MG63 (cell line): ENCODE measurements around the gene AP2A1. TPM values are rescaled to one million over a fixed set of nuclear protein-coding genes. Genes with fewer than 3 reads are reported as not detected.

Experiments used
- DNase-seq: peaks from one replicate; pipeline ENCODE4 v3.0.0-alpha.2; 2020
- H3K27me3 ChIP-seq: fragments of 250-450 bp; sonication (Bioruptor Pico); 2 replicates; pipeline ENCODE4 v1.5.1; 2020; ENCODE audit warnings: mild to moderate bottlenecking, moderate library complexity
- H3K36me3 ChIP-seq: fragments of 250-450 bp; sonication (Bioruptor Pico); 2 replicates; pipeline ENCODE4 v1.5.1; 2020; ENCODE audit warnings: mild to moderate bottlenecking, moderate library complexity
- H3K4me3 ChIP-seq: fragments of 250-450 bp; sonication (Bioruptor Pico); 2 replicates; pipeline ENCODE4 v1.5.1; 2020; ENCODE audit warnings: mild to moderate bottlenecking, moderate library complexity
- H3K9me3 ChIP-seq: fragments of 250-450 bp; sonication (Bioruptor Pico); 2 replicates; pipeline ENCODE4 v1.5.1; 2020; ENCODE audit warnings: mild to moderate bottlenecking, moderate library complexity
- total RNA-seq: library from RNA; depleted of rRNA; stranded (reverse); fragments of >200 nt; shearing (Covaris generic); gene quantifications from 2 replicates; pipeline ENCODE4 v1.2.3, GENCODE V29; 2014; ENCODE audit warnings: low replicate concordance

Gene AP2A1
- total RNA-seq, 1 experiment from 2014 or later = 115 TPM

DNA sequence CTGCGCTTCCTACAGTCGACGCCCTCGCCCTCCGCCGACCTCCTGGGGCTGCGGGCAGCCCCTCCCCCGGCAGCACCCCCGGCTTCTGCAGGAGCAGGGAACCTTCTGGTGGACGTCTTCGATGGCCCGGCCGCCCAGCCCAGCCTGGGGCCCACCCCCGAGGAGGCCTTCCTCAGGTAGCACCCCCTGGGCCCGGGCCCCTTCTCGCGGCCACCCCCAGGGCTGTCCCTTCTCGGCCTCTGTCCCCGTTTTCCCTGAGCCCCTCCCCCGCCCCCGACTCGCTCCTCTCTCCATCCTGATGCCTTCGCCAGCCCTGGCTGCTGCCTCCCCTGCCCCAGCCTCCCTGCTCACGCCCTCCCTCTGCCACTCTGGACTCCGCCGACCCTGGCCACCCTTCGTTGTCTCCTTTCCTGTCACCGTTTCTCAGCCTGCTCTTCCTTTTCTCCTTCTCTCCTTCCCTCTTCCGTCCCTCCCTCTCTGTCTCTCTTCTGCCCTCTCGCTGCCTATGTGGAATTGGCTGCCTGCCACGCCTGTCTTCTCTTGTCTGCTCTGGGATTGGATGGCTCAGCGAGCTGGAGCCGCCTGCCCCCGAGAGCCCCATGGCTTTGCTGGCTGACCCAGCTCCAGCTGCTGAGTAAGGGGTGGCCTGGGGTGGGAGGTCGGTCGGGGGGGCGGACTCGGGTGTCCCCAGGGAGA, 35.3 kb downstream of the AP2A1 start:
- Histone ChIP-seq H3K9me3 (no peaks in the 10 kb centered on the region), H3K36me3 (peaks cover 59% of the 10 kb centered on the region), H3K4me3 (no peak overlapping the region), H3K27me3 (no peaks in the 10 kb centered on the region)
- peak; percentile 23 for DNase-seq

DNA sequence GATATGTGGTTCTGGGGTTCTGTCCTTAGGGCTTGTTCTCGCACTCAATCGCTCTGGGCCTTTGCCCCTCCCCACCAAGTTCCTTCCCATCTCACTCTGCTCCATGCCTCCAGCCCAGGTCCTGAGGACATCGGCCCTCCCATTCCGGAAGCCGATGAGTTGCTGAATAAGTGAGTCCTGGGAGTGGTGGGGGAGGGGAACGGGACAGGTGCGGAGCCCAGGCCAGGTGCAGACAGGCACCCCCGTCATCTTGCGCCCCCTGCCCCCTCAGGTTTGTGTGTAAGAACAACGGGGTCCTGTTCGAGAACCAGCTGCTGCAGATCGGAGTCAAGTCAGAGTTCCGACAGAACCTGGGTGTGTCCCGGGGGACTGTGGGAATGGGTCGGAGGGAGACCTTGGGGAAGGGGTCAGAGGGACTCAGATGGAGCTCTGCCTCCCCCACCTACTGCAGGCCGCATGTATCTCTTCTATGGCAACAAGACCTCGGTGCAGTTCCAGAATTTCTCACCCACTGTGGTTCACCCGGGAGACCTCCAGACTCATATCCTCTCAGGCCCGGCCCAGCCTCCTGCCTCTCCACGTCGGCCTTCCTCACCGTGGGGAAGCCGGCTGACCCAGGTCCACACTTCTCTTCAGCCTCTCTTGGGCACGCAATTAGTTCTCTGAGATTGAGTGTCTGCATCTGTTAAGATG, 36.2 kb downstream of the AP2A1 start:
- no peak for DNase-seq
- Histone ChIP-seq H3K36me3 (peaks cover 63% of the 10 kb centered on the region), H3K9me3 (no peaks in the 10 kb centered on the region), H3K4me3 (no peak overlapping the region), H3K27me3 (no peaks in the 10 kb centered on the region)

DNA sequence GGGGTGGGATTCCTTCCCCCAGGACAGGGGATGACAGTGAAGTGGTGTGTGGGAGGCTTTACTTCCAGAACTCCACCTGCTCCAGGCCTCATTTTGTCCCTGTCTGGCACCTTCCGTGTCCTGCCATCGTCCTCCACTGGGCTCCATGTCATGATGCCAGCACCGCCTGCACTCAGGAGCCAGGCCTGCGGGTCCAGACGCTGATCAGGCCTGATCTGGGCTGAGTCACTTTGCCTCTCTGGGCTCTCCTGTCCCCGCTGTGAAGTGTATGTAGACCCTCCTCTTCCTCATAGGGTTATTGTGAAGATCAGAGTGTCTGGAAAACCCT, 36.7 kb downstream of the AP2A1 start:
- DNase-seq = no peak
- Histone ChIP-seq H3K4me3 (no peak overlapping the region), H3K9me3 (no peaks in the 10 kb centered on the region), H3K36me3 (peaks cover 66% of the 10 kb centered on the region), H3K27me3 (no peaks in the 10 kb centered on the region)

GRCh38 chr19:49805822-49806619, 39.2 kb downstream of the AP2A1 start:
- DNase-seq = no peak
- H3K9me3 ChIP-seq = no peaks in the 10 kb centered on the region

DNA sequence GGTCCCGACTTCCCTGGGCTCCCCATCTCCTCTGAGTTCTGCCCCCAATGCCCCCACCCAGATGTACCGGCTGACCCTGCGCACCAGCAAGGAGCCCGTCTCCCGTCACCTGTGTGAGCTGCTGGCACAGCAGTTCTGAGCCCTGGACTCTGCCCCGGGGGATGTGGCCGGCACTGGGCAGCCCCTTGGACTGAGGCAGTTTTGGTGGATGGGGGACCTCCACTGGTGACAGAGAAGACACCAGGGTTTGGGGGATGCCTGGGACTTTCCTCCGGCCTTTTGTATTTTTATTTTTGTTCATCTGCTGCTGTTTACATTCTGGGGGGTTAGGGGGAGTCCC, 39.8 kb downstream of the AP2A1 start:
- no peaks in the 10 kb centered on the region for H3K9me3 ChIP-seq
- H3K4me3 ChIP-seq = no peak overlapping the region
- peaks cover 44% of the 10 kb centered on the region for H3K36me3 ChIP-seq
- H3K27me3 ChIP-seq = no peaks in the 10 kb centered on the region
- DNase-seq = no peak

More at GRCh38 chr19:49805822-49806619, 39.2 kb downstream of the AP2A1 start:
- Histone ChIP-seq H3K4me3 (no peak overlapping the region), H3K36me3 (peaks cover 44% of the 10 kb centered on the region), H3K27me3 (no peaks in the 10 kb centered on the region)

DNA sequence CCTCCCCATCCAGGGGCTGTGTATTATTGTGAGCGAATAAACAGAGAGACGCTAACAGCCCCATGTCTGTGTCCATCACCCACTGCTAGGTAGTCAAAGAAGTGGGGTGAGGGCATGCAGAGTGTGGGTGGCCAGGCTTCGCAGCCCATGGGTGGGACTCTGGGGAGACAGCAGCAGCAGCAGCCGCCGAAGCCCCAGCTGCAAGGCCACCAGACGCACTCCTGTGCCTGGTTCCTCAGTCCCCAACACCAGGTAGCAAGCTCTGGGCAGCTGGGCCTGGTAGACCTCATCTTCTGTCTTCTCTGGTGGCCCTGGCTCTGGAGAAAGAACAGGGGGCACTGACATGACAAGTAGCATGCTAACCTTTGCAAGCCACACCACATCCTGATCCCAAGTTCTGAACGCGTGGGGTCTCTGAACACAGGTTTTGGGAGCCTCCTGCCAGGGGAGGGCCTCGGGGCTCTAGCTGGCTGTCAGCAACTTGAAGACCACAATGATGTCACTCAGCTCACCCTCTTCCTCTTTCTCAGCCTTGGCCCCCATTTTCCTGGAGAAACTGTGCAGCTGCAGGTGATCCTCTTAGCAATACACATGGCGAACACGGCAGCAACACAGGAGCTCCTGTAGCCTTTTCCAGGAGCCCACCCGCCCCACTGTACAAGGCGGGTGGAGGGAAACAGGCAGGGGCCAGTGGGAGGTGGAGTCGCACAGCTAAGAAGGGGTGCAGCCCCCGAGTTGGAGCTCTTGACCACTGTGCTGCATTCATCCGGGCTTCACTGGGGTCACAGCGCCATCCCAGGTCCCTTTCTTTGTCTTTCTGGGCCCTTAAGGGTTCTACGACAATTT, 40.5 kb downstream of the AP2A1 start:
- Histone ChIP-seq H3K4me3 (no peak overlapping the region), H3K9me3 (no peaks in the 10 kb centered on the region), H3K36me3 (peaks cover 44% of the 10 kb centered on the region), H3K27me3 (no peaks in the 10 kb centered on the region)
- DNase-seq = no peak

DNA sequence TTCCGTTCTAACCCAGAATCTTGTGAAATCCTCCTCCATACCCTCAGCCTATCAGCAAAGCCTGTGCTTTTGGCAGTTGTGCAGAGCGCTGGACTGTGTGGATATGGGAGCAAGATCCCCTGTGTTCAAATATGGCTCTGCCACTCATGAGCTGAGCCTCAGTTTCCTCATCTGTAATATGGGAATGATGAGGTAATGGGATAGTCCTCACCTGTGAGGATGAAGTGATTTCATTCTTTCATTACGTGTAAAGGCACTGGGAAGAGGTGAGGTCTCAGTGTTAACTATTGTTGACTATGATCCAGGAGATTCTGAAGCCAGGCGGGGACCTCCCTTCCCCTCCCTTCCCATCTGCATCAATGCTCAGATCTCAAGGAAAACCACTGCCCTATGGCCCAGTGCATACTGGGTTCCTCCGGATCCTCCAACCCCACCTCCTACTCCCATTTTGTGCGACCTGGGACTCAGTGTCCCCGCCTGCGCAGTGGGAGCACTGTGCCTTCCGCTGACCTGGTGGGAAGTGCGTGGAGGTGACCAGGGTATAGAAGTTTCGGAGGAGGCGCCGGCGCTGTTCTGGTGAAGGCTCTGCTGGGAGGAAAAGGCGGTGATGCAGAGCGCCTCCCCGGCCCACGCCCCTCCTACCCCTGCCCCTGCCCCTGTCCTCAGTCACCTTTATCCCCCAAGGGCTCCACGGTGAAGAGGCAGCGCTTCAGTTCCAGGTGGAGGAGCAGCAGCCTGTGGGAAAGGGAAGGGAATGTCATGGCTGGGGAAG, 41.3 kb downstream of the AP2A1 start:
- no peak for DNase-seq
- no peaks in the 10 kb centered on the region for H3K9me3 ChIP-seq
- H3K4me3 ChIP-seq = no peak overlapping the region
- H3K27me3 ChIP-seq = no peaks in the 10 kb centered on the region
- H3K36me3 ChIP-seq = peaks cover 40% of the 10 kb centered on the region

GRCh38 chr19:49808711-49809159, 41.9 kb downstream of the AP2A1 start:
- no peaks in the 10 kb centered on the region for H3K27me3 ChIP-seq
- no peak overlapping the region for H3K4me3 ChIP-seq
- peak; percentile 39 for DNase-seq

GRCh38 chr19:49809160-49809940, 42.5 kb downstream of the AP2A1 start:
- Histone ChIP-seq H3K36me3 (peaks cover 34% of the 10 kb centered on the region), H3K27me3 (no peaks in the 10 kb centered on the region), H3K4me3 (no peak overlapping the region), H3K9me3 (no peaks in the 10 kb centered on the region)
- no peak for DNase-seq

More at GRCh38 chr19:49808711-49809159, 41.9 kb downstream of the AP2A1 start:
- no peaks in the 10 kb centered on the region for H3K9me3 ChIP-seq
- H3K36me3 ChIP-seq = peaks cover 38% of the 10 kb centered on the region

DNA sequence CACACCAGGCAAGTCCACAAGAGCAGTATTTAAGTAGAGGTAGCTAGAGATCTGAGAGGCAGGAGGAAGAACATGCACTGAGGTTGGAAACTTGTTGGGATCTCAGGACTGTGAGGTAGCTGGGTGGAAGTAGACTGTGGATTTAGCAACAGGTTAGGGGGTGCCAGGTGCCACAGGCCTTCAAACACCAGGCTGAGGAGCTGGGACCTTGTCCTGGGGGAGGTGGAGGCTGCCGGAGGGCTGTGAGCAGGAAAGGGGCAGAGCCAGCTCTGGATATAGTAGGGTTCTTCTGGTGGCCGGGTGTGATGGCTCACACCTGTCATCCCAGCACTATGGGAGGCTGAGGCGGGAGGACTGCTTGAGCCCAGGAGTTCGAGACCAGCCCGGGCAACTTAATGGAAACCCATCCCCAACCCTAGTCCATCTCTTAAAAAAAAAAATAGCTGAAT, 43.2 kb downstream of the AP2A1 start:
- Histone ChIP-seq H3K4me3 (no peak overlapping the region), H3K27me3 (no peaks in the 10 kb centered on the region), H3K9me3 (no peaks in the 10 kb centered on the region), H3K36me3 (peaks cover 29% of the 10 kb centered on the region)
- DNase-seq = no peak

DNA sequence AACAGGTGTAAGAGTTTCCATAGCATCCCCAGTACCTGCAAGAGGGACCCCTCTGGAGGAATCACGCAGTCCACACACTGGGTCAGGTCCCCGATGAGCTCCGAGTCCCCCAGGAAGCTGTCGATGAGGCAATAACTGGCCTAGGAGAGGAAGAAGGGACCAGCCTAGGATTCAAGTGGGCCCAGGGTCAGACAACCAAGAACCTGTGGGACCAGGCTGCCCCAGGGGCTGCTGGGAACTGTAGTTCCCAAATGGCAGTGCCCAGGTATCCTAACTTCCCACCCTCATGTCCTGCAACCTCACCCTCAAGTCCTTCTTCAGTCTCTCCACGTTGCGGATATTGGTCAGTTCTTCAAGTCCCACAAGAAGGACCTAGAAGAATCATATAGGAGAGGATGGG, 44.5 kb downstream of the AP2A1 start:
- H3K36me3 ChIP-seq = peaks cover 16% of the 10 kb centered on the region; the same call in 1 of the 2 replicates
- H3K4me3 ChIP-seq = no peak overlapping the region
- DNase-seq = no peak
- no peaks in the 10 kb centered on the region for H3K9me3 ChIP-seq
- no peaks in the 10 kb centered on the region for H3K27me3 ChIP-seq

- H3K27me3 ChIP-seq = no peaks in the 10 kb centered on the region
- H3K36me3 ChIP-seq = peaks cover 11% of the 10 kb centered on the region; the same call in 1 of the 2 replicates
- no peak for DNase-seq
- no peaks in the 10 kb centered on the region for H3K9me3 ChIP-seq
- peak overlapping the region; percentile 56 for H3K4me3 ChIP-seq
Observed at GRCh38 chr19:49812452-49812996, 45.7 kb downstream of the AP2A1 start.

DNA sequence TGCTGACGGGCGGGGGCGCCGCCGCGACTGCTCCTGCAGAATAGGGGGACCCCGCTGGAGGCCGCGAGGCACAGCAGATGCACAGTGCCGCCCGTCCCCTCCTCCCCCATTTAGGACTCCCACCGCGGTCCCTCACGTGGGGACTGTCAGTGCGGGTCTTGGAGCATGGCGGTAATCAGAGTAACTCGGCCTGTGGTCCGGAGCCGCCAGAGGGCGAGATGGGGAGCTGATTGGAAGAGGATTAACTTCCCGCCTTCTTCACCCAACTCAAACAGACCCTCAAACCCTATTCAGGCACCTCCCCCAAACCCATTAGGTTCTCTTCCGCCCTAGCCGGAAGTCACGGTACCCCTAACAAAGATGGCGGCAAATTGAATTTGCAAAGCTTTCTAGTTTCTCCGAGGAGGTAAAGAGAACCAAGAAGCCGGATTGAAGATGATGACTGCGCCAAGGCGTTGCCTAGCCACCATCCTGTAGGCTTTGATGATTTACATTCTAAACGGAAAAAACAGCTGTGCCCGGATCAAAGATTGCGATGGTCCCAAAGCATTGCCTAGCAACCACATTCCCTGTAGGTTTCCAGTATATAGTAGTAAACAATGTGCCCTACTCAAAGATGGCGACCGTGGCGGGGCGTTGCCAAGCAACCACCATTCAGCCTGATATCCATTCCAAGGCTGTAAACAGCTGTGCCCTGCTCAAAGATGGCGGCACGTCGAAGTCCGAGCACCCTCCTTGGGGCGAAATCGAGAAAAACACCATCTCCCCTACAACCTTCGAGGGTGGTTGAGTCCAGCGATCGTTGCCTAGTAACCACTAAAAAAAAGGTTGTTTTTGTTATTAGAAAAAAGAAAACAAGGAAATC, 46.4 kb downstream of the AP2A1 start, which contains the start of gene FUZ:
Gene FUZ (minus strand): TSS at position 296 of the 865 bp plus-strand sequence. CDS start 186 bp downstream, at position 110.
- no peaks in the 10 kb centered on the region for H3K27me3 ChIP-seq

DNA sequence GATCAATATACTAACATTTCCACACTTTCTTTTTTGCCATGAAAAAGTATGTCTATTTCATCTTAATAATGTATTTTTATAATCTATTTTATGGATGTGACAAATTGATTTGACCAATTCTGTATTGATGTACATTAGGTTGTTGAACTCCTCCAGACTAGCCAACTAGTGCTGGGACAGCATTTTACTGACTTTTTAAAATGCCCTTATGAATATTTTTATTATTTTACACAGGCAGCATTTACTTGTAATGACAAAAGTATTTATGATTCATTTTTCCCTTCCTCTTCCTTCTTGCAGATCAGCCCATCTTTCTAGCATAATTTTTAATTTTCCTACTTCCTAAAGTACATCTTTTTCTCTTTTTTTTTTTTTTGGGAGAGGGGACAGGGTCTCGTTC, 47.2 kb downstream of the AP2A1 start:
- Histone ChIP-seq H3K27me3 (no peaks in the 10 kb centered on the region), H3K9me3 (no peaks in the 10 kb centered on the region), H3K36me3 (no peaks in the 10 kb centered on the region), H3K4me3 (peak overlapping the region; percentile 56)
- no peak for DNase-seq

More for the DNA sequence above, 46.4 kb downstream of the AP2A1 start, which contains the start of gene FUZ:
- DNase-seq = peak; percentile 94
- peak within 1 kb of the TSS; percentile 56 for H3K4me3 ChIP-seq
- H3K36me3 ChIP-seq = 0 out of 2 replicates have a peak, but pooled peaks cover 4% of the 10 kb centered on the region
- H3K9me3 ChIP-seq = no peaks in the 10 kb centered on the region
